Stimulated activated CD8-positive, alpha-beta memory T cell treated with anti-CD3 and anti-CD28 coated beads, Interleukin-2, amount 100 ng/mL, for 48 hours (primary cell): ENCODE data around the gene MACROD1.

Experiments used
- DNase-seq, 2 donors: peaks; one replicate each; pipeline ENCODE4 v3.0.0-alpha.2; 2020; ENCODE audit warnings: low read depth in 2 of 2

MACROD1 gene

GRCh38 chr11:64131683-64132190 is 34.2 kb downstream of the MACROD1 start:
- DNase-seq, result no peak

- DNase-seq, result no peak
Measured at GRCh38 chr11:64130618-64131017, 35.3 kb downstream of the MACROD1 start.

- no peak for DNase-seq
Measured at GRCh38 chr11:64129403-64129802, 36.5 kb downstream of the MACROD1 start.

- no peak for DNase-seq
Measured at GRCh38 chr11:64128255-64129006, 37.5 kb downstream of the MACROD1 start.

GRCh38 chr11:64127267-64128072 is 38.4 kb downstream of the MACROD1 start:
- DNase-seq, result no peak

- DNase-seq, result no peak
Measured at GRCh38 chr11:64126796-64127195, 39.1 kb downstream of the MACROD1 start.

- DNase-seq, result no peak
Measured at GRCh38 chr11:64126371-64126770, 39.5 kb downstream of the MACROD1 start.

- DNase-seq, result no peak
Measured at GRCh38 chr11:64125676-64126075, 40.2 kb downstream of the MACROD1 start.

- no peak for DNase-seq
Measured at GRCh38 chr11:64124147-64124546, 41.8 kb downstream of the MACROD1 start.

- DNase-seq, result no peak
Measured at GRCh38 chr11:64123679-64124078, 42.2 kb downstream of the MACROD1 start.

- DNase-seq, result no peak
Measured at GRCh38 chr11:64122411-64123410, 43.2 kb downstream of the MACROD1 start.

- no peak for DNase-seq
Measured at GRCh38 chr11:64121663-64122410, 44.1 kb downstream of the MACROD1 start.

GRCh38 chr11:64120951-64121569 is 44.9 kb downstream of the MACROD1 start:
- no peak for DNase-seq

GRCh38 chr11:64119700-64120099 is 46.2 kb downstream of the MACROD1 start:
- DNase-seq, result no peak

GRCh38 chr11:64118876-64119665 is 46.8 kb downstream of the MACROD1 start:
- no peak for DNase-seq

GRCh38 chr11:64117763-64118459 is 48.0 kb downstream of the MACROD1 start:
- no peak for DNase-seq

- no peak for DNase-seq
Measured at GRCh38 chr11:64115531-64116522, 50.1 kb downstream of the MACROD1 start.

GRCh38 chr11:64114231-64114630 is 51.7 kb downstream of the MACROD1 start:
- DNase-seq, result no peak
